Stimulated activated CD4-positive, alpha-beta T cell treated with anti-CD3 and anti-CD28 coated beads, Interleukin-15, amount 100 ng/mL, for 48 hours (primary cell): ENCODE results near the gene ACTG2.
A peak's percentile ranks its signal among the peaks of the same experiment; 100 is the strongest.
"Not testable (repeated sequence)": the region's sequence is repeated elsewhere in the genome, so short reads cannot be mapped to it uniquely, and the experiment has no call there.

ENCODE experiments used
- DNase-seq, 2 donors: peaks; one replicate each; pipeline ENCODE4 v3.0.0-alpha.2; 2020; ENCODE audit warnings: low read depth in 2 of 2

Gene ACTG2

DNA sequence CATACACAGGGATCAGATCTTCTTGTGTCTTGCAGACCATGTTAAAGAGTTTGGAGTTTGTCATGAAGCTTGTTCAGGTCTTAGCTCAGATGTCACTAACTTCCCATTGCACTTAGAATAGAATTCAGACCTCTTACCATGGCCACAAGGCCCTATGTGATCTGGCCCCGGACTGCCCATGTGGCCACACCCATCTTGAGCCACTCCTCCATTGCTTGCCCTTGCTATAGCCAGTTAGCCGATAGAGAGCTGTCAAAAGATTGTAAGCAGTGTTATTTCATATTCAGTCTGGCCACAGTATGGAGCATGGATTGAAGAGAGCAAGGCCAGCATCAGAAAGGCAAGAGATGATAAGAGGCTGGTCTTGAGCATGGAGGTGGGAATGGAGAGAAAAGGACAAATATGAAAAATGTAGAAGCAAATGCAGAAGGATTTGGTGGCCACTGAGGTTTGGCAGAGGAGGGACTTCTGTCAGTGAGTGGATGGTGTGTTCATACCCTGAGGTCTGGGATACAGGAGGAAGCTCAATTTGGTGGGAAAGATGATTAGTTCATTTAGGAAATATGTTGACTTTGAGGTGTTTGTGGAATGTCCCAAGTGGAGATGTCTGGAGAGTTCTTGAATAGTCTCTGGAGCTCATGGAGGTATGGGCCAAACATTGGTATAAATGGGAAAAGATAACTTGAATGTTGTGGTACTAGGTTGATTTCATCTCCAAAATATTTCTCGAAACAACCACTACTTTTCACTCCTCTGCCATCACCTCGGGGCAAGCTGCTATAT is 44.5 kb downstream of the ACTG2 start:
- no peak for DNase-seq

DNA sequence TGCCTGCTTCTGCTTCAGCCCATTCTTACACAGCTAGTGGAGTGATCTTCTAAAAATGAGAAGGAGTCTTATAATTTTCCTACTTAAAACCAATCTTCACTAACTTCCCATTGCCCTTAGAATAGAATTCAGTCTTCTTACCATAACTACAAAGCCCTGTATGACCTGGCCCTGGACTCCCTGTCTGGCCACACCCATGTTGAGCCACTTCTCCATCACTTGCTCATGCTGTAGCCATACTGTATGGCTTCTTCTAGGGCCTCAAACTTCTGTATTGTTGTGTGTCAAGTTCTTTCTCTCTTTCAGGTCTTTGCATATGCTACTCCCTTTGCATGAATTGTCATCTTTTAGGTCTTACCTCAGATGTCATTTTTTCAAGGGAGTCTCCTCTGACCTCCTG is 45.1 kb downstream of the ACTG2 start:
- no peak for DNase-seq

DNA sequence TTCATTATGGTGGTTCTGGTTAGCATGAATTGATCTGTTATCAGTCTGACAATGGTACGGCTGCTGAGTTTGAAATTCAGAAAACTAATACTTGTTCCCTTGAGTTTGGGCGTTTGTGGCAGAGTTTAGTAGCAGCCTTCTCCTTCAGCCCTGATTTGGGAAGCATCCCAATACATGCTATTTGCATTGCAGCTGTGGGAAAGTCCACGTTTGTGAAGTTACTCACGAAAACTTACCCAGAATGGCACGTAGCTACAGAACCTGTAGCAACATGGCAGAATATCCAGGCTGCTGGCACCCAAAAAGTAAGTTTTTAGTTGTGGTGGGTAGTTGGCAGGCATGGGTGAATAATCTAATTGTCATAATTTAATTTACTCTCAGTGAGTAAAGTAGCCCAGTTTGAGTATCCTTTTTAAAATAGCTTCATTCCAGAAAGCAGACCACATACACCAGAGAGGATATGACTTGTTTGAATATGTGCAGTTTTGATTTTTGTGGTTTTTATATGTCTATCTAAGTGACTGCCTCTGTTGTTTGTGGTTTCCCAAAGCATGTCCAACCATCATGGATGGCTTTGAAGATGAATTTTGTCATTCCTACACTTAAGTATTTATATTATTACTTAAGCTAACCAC is 46.0 kb downstream of the ACTG2 start:
- no peak for DNase-seq

GRCh38 chr2:73939419-73939818 is 46.6 kb downstream of the ACTG2 start:
- peak in 1 of 2 donors; percentile 23 for DNase-seq

DNA sequence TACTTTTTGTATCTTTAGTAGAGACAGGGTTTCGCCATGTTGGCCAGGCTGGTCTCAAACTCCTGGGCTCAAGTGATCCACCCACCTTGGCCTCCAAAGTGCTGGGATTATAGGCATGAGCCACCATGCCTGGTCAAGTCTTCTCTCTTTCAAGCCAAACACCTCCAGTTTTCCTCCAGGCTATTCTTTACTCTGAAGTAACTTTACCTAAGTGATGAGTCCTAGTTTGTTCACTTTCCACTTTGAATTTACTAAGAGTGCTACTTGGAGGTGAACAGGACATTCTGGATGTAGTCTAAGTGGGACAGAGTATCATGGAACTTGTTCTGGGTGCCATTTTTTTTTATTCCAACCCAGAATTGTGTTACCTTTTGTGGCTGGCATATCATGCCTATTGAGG is 47.3 kb downstream of the ACTG2 start:
- not testable (repeated sequence) for DNase-seq

- DNase-seq = no peak
These were observed 49.9 kb downstream of the ACTG2 start for GRCh38 chr2:73942664-73943063.

- DNase-seq = peak in 1 of 2 donors; percentile 31
These were observed 51.9 kb downstream of the ACTG2 start for GRCh38 chr2:73944714-73945113.

GRCh38 chr2:73946215-73946614 is 53.4 kb downstream of the ACTG2 start:
- no peak for DNase-seq

DNA sequence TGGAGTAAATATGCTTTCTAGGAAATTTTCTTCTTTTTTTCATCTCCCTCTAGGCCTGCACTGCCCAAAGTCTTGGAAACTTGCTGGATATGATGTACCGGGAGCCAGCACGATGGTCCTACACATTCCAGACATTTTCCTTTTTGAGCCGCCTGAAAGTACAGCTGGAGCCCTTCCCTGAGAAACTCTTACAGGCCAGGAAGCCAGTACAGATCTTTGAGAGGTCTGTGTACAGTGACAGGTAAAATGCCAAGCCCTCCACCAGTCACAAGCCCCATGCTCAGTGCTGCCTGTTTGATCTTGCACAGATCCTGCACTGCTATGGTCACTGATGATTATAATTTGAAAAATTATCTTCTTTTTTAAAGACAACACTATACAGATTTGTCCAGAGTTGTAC is 53.9 kb downstream of the ACTG2 start:
- no peak for DNase-seq

DNA sequence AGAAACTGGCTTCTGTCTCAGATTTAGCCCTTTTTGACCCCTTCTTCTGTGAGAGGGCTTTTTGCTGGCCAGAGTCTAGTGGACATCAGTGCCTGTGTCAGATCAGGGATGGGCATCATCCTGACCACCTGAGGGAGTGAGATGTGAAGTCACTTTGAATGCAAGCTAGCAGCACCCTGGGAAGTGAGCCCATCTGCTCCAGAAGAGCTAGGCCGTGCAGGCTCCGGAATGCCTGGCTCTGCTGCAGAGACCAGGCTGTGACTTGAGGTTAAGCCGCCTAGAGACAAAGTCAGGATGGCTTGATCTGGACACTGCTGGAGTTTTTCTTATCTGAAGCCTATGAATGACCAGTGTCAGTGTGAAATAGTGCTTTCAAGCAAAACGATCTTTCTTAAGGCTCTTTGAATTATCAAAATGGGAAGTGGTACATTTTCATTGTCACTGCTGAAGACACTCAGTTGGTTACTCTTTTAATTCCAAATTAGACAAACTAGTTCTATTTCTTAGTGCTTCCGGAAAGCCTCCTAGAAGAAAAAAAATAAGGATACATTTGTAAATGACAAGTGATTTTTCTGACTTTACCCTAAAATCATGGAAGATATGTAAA is 54.7 kb downstream of the ACTG2 start:
- DNase-seq = no peak

DNA sequence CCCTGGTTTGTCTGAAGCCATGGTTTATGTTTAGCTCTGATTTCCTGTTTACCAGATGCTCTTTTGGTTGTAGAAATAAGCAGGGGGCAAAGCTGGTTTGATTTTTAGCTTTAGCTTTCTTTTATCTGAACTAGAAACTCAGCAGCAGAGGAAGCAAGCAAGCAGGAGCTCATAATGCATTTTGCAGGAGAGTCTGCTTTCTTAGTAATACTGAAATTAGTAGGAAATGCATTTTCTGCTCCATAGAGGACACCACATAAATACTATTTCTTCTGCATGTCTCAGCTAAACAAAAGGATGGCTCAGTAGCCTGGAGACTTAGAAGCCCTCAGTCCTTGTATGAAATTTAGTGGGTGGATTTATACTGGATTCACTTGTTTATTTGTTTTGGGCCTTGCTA is 57.0 kb downstream of the ACTG2 start:
- DNase-seq = no peak

- no peak for DNase-seq
These were observed 60.0 kb downstream of the ACTG2 start for GRCh38 chr2:73952499-73953446.

- no peak for DNase-seq
These were observed 63.5 kb downstream of the ACTG2 start for GRCh38 chr2:73956218-73956865.

DNA sequence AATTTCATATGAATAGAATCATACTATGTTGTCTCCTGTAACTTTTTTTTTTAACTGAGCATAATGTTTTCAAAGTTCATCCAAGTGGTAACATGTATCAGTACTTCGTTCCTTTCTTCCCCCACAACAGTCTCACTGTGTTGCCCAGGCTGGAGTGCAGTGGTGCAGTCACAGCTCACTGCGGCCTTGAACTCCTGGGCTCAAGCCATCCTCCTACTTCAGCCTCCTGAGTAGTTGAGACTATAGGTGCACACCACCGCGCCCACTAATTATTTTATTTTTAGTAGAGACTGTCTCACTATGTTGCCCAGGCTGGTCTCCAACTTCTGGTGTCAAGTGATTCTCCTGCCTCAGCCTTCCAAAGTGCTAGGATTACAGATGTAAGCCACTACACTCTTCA is 68.5 kb downstream of the ACTG2 start:
- DNase-seq = no peak

- DNase-seq = no peak
These were observed 69.2 kb downstream of the ACTG2 start for GRCh38 chr2:73961823-73962615.

GRCh38 chr2:73962798-73963197 is 70.0 kb downstream of the ACTG2 start:
- no peak for DNase-seq

- DNase-seq = peak in 1 of 2 donors; percentile 36
These were observed 70.7 kb downstream of the ACTG2 start for GRCh38 chr2:73963385-73964120.

DNA sequence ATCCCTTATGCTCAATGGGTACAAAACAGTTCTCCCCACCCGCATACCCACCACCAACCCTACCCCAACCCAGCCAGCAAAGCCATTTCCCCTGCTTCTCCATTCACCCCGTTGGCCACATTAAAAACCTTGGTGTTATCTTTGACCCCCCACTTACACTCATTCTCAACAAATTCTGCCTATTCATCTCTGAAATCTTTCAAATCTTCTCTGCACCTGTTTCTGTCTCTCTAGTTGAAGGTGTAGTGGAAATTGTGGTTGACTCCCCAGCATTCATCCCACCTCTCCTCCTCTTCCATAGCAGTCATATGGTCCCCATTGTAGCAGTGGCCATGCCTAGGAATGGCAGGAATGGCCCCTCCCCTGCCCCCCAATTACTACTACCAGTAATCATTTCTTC is 71.4 kb downstream of the ACTG2 start:
- no peak for DNase-seq

DNA sequence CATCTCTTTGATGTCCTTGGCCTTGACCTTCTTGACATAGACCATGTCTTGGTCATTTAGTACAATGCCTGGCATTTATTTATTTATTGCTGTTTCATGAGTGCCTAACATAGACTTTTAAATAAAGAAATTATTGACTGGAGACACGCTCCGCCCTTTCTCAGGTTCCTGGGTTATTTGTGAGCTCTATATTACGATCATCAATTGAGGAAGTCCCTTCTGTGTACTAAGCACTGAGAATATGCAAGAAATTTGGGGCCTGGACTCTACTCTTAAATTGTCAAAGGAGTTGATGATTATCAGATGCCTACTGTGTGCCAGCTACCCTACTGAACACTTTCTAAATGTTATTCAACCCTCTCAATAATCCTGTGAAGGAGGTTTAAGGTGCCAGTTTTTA is 72.2 kb downstream of the ACTG2 start:
- no peak for DNase-seq
